ENCODE measurements around the gene SLC9A5.

DNA sequence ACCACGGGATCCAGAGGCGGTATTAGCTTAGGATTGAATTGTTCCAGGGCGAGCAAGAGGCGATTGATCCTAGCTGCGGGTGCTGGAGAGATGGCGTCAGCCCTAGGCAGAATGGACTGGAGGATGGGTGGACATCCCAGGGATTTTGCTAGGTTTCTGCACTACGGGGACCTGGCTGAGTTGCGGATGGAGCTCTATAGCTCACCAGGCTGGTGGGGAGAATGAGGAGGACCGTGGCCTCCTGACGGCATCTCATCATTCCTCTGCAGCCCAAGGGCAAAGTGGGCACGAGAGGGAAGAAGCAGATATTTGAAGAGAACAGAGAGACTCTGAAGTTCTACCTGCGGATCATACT, 21.2 kb upstream of the SLC9A5 start:
- TF ChIP-seq ZNF274 (IDR thresholded peaks at IDR 0.05; ENCODE audit: low read depth, low read length) (no peak), YY1 (IDR thresholded peaks at IDR 0.05; ENCODE audit: insufficient read depth, insufficient read length) (no peak), SUZ12 (IDR thresholded peaks at IDR 0.05; ENCODE audit: extremely low read depth, insufficient read depth, insufficient read length) (no peak)
